DND-41 (cell line): ENCODE measurements around the gene ATG9A.

Experiments used
- EZH2 ChIP-seq: IDR thresholded peaks from 3 replicates; pipeline ENCODE4 v1.6.1; 2012; ENCODE audit warnings: borderline replicate concordance, low read depth, mild to moderate bottlenecking, moderate library complexity, low read length, inconsistent platforms; ENCODE audit not compliant: severe bottlenecking
- TF ChIP-seq, protein P1 (sequence below): IDR thresholded peaks from 2 replicates; pipeline ENCODE4 v1.5.1; 2012; ENCODE audit warnings: borderline replicate concordance, low read length, moderate library complexity, mild to moderate bottlenecking; ENCODE audit not compliant: poor library complexity, severe bottlenecking; ENCODE audit errors: extremely low read depth

DNA sequence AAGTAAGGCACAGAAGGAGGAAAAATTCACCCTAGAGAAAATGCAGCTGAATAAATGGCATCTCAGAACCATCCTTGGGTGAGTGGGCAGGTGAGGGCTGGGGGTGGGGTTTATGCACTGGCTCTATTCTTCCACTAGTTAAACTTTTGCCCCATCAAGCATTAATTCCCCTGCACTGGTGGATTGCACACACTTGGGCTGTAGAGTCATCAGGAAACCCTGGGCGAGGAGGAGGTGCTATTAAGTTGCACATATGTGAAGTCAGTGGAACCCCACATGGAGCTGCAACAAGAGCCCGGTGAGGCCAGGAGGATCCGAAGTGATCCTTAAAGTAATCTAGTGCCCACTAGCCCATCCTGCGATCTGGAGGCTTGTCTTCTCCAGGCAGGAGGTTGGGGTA lies 42.9 kb upstream of the ATG9A start:
- TF ChIP-seq, protein P1, sequence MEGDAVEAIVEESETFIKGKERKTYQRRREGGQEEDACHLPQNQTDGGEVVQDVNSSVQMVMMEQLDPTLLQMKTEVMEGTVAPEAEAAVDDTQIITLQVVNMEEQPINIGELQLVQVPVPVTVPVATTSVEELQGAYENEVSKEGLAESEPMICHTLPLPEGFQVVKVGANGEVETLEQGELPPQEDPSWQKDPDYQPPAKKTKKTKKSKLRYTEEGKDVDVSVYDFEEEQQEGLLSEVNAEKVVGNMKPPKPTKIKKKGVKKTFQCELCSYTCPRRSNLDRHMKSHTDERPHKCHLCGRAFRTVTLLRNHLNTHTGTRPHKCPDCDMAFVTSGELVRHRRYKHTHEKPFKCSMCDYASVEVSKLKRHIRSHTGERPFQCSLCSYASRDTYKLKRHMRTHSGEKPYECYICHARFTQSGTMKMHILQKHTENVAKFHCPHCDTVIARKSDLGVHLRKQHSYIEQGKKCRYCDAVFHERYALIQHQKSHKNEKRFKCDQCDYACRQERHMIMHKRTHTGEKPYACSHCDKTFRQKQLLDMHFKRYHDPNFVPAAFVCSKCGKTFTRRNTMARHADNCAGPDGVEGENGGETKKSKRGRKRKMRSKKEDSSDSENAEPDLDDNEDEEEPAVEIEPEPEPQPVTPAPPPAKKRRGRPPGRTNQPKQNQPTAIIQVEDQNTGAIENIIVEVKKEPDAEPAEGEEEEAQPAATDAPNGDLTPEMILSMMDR, result no peak
- no peak for TF ChIP-seq EZH2
